Liver (tissue), 9 donors: Measurements from ENCODE around the gene CLDN16. TPM values are rescaled to one million over a fixed set of nuclear protein-coding genes. Genes with fewer than 3 reads are reported as not detected.

Experiments used
- DNase-seq: peaks from one replicate; pipeline ENCODE4 v3.0.0-alpha.2; 2017; ENCODE audit warnings: low spot score
- H3K27ac ChIP-seq, 2 donors: one replicate each; pipeline ENCODE4 v1.7.0; 2013; ENCODE audit warnings: inconsistent platforms in 2 of 2, low read length in 2 of 2, control low read depth in 1 of 2, low read depth in 1 of 2, mild to moderate bottlenecking in 1 of 2
- H3K27me3 ChIP-seq, 4 donors: one replicate each; pipeline versions ENCODE4 v1.6.1 to v1.7.0; 2013; ENCODE audit warnings: low read length in 3 of 4, inconsistent platforms in 1 of 4, mild to moderate bottlenecking in 1 of 4, moderate library complexity in 1 of 4; ENCODE audit not compliant: control insufficient read depth in 4 of 4, insufficient read depth in 4 of 4
- H3K36me3 ChIP-seq, 4 donors: one replicate each; pipeline versions ENCODE4 v1.6.1 to v1.7.0; 2013; ENCODE audit warnings: low read length in 3 of 4, mild to moderate bottlenecking in 3 of 4, low read depth in 1 of 4, moderate library complexity in 1 of 4; ENCODE audit not compliant: control insufficient read depth in 4 of 4, insufficient read depth in 3 of 4
- H3K4me1 ChIP-seq, 4 donors: one replicate each; pipeline versions ENCODE4 v1.6.1 to v1.7.0; 2013; ENCODE audit warnings: low read length in 3 of 4, mild to moderate bottlenecking in 3 of 4, moderate library complexity in 1 of 4; ENCODE audit not compliant: control insufficient read depth in 4 of 4, insufficient read depth in 4 of 4
- H3K4me3 ChIP-seq, 3 donors: one replicate each; pipeline versions ENCODE4 v1.6.1 to v1.7.0; 2013; ENCODE audit warnings: low read length in 3 of 3, control low read depth in 1 of 3, low read depth in 1 of 3, mild to moderate bottlenecking in 1 of 3
- H3K9ac ChIP-seq, 2 donors: one replicate each; pipeline ENCODE4 v1.7.0; 2013; ENCODE audit warnings: low read length in 2 of 2, mild to moderate bottlenecking in 2 of 2, moderate library complexity in 2 of 2, control low read depth in 1 of 2, low read depth in 1 of 2
- H3K9me3 ChIP-seq, 4 donors: one replicate each; pipeline versions ENCODE4 v1.6.1 to v1.7.0; 2013; ENCODE audit warnings: low read length in 3 of 4; ENCODE audit not compliant: control insufficient read depth in 4 of 4
- EGR1 ChIP-seq, 2 donors: IDR thresholded peaks; 2 replicates each; pipeline ENCODE4 v1.6.1; 2016 to 2018; ENCODE audit warnings: antibody characterized with exemption in 2 of 2, low read depth in 2 of 2
- FOXA1 ChIP-seq: IDR thresholded peaks from 2 replicates; pipeline ENCODE4 v1.6.1; 2016; ENCODE audit warnings: antibody characterized with exemption
- FOXA2 ChIP-seq: IDR thresholded peaks from 2 replicates; pipeline ENCODE4 v1.6.1; 2016; ENCODE audit warnings: antibody characterized with exemption
- GABPA ChIP-seq, 2 donors: IDR thresholded peaks in 1 of 2; conservative IDR thresholded peaks in 1 of 2; 2 replicates each; pipeline ENCODE4 v1.6.1; 2016; ENCODE audit warnings: antibody characterized with exemption in 2 of 2, mild to moderate bottlenecking in 1 of 2, moderate library complexity in 1 of 2
- HNF4A ChIP-seq, 2 donors: conservative IDR thresholded peaks; 2 replicates each; pipeline ENCODE4 v1.6.1; 2016; ENCODE audit warnings: antibody characterized with exemption in 2 of 2, mild to moderate bottlenecking in 2 of 2
- HNF4G ChIP-seq: IDR thresholded peaks from 2 replicates; pipeline ENCODE4 v1.6.1; 2016; ENCODE audit warnings: antibody characterized with exemption
- JUND ChIP-seq, 2 donors: IDR thresholded peaks; 2 replicates each; pipeline ENCODE4 v1.6.1; 2016; ENCODE audit warnings: antibody characterized with exemption in 2 of 2
- NR2F2 ChIP-seq: IDR thresholded peaks from 2 replicates; pipeline ENCODE4 v1.6.1; 2016; ENCODE audit warnings: antibody characterized with exemption
- RAD21 ChIP-seq, 2 donors: IDR thresholded peaks; 2 replicates each; pipeline ENCODE4 v1.6.1; 2016; ENCODE audit warnings: antibody characterized with exemption in 2 of 2, mild to moderate bottlenecking in 2 of 2
- RXRA ChIP-seq, 2 donors: IDR thresholded peaks; 2 replicates each; pipeline ENCODE4 v1.6.1; 2017 to 2018; ENCODE audit warnings: antibody characterized with exemption in 2 of 2, mild to moderate bottlenecking in 1 of 2
- SP1 ChIP-seq: IDR thresholded peaks from 2 replicates; pipeline ENCODE4 v1.6.1; 2018; ENCODE audit warnings: antibody characterized with exemption, mild to moderate bottlenecking
- TAF1 ChIP-seq: conservative IDR thresholded peaks from 2 replicates; pipeline ENCODE4 v1.6.1; 2016; ENCODE audit warnings: antibody characterized with exemption, mild to moderate bottlenecking
- YY1 ChIP-seq: IDR thresholded peaks from 2 replicates; pipeline ENCODE4 v1.6.1; 2016; ENCODE audit warnings: antibody characterized with exemption, mild to moderate bottlenecking
- WGBS: extraction: QIAGEN DNeasy Blood & Tissue Kit; methylation state at CpG from one replicate; pipeline ENCODE4 v1.1.7; 2013; 5-methylcytosine and 5-hydroxymethylcytosine counted together
- polyA plus RNA-seq, 2 donors: library from polyadenylated mRNA; stranded (reverse) in 1 of 2; unstranded in 1 of 2; fragments of 200-250 nt in 1 of 2; fragments of >200 nt in 1 of 2; fragmentation: Nextera tagmentation in 1 of 2; extraction: Ambion mirVana in 1 of 2; gene quantifications; one replicate each; pipeline versions ENCODE4 v1.2.1 to v1.2.3, GENCODE V29; 2013 to 2015
- total RNA-seq, 2 donors: library from RNA; depleted of rRNA; stranded (reverse); fragments of >200 nt; gene quantifications; one replicate each; pipeline ENCODE4 v1.2.3, GENCODE V29; 2014
- TF ChIP-seq, protein P1 (sequence below): IDR thresholded peaks from 2 replicates; pipeline ENCODE4 v1.6.1; 2016; ENCODE audit warnings: antibody characterized with exemption
- TF ChIP-seq, protein P2 (sequence below): IDR thresholded peaks from 2 replicates; pipeline ENCODE4 v1.6.1; 2016; ENCODE audit warnings: antibody characterized with exemption
- TF ChIP-seq, protein P3 (sequence below): fragments of 150-350 bp; IDR thresholded peaks from 2 replicates; pipeline ENCODE4 v1.5.1; 2017; ENCODE audit warnings: improper control_type of control experiment, low read depth, low read length; ENCODE audit not compliant: missing input control
- TF ChIP-seq, protein P4 (sequence below): IDR thresholded peaks from 2 replicates; pipeline ENCODE4 v1.6.1; 2016; ENCODE audit warnings: antibody characterized with exemption, mild to moderate bottlenecking
- donor health status: healthy.
- donor health status: healthy.
- donor health status: healthy.
- donor health status: healthy.
- donor health status: healthy.

CLDN16 gene
- total and polyA plus RNA-seq, 4 donors: 0.22 to 0.89 (median 0.70) TPM

DNA sequence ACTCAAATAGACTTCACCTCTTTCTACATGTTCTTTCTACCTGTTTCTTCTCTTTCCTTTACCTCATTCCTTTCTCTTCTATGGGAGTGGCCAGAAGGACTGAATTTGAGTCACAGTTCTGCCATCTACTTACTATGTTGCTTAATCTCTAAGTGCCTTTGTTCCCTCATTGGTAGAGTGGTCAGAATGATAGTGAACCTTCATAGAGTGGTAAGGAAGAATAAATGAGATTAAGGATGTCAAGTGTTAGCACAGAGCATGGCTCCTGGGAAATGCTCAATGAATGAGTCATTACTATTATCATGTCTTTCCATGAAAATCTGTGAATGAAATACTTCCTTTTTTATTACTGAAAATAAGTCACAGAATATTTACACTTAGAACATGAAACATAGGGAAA lies 44.3 kb downstream of the CLDN16 start (continued):
- no peak for TF ChIP-seq JUND (IDR thresholded peaks at IDR 0.05)
- TF ChIP-seq, protein P1, sequence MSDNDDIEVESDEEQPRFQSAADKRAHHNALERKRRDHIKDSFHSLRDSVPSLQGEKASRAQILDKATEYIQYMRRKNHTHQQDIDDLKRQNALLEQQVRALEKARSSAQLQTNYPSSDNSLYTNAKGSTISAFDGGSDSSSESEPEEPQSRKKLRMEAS: no peak
- no peak for TF ChIP-seq TAF1
- TF ChIP-seq, protein P2, sequence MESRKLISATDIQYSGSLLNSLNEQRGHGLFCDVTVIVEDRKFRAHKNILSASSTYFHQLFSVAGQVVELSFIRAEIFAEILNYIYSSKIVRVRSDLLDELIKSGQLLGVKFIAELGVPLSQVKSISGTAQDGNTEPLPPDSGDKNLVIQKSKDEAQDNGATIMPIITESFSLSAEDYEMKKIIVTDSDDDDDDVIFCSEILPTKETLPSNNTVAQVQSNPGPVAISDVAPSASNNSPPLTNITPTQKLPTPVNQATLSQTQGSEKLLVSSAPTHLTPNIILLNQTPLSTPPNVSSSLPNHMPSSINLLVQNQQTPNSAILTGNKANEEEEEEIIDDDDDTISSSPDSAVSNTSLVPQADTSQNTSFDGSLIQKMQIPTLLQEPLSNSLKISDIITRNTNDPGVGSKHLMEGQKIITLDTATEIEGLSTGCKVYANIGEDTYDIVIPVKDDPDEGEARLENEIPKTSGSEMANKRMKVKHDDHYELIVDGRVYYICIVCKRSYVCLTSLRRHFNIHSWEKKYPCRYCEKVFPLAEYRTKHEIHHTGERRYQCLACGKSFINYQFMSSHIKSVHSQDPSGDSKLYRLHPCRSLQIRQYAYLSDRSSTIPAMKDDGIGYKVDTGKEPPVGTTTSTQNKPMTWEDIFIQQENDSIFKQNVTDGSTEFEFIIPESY: no peak
- TF ChIP-seq SP1: no peak

DNA sequence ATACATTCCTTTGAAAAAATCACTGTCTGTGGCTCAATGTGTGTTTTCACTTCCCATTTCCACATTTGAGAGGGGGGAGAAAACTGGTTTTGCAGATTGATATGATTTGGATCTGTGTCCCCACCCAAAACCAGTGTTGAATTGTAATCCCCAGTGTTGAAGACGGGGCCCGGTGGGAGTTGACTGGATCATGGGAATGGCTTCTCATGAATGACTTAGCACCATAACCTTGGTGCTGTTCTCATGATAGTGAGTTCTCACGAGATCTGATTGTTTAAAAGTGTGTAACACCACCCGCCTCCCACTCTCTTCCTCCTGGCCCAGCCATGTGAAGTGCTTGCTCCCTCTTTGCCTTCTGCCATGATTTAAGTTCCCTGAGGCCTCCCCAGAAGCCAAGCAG lies 45.7 kb downstream of the CLDN16 start:
- 89% methylated on average over 4 of the region's 4 CpGs for WGBS
- Histone ChIP-seq H3K27ac (no peak overlapping the region), H3K36me3 (no peaks in the 10 kb centered on the region), H3K27me3 (no peaks in the 10 kb centered on the region), H3K4me1 (no peaks in the 10 kb centered on the region), H3K9me3 (no peaks in the 10 kb centered on the region), H3K4me3 (no peak overlapping the region), H3K9ac (no peak overlapping the region)
- no peak for DNase-seq
- TF ChIP-seq SP1 (no peak), NR2F2 (no peak), YY1 (no peak), JUND (IDR thresholded peaks at IDR 0.05) (no peak), RAD21 (IDR thresholded peaks at IDR 0.05) (no peak), HNF4A (conservative IDR thresholded peaks at IDR 0.05) (no peak), EGR1 (IDR thresholded peaks at IDR 0.05; ENCODE audit: low read depth in 2 of 2) (no peak), TAF1 (no peak), FOXA1 (no peak), RXRA (IDR thresholded peaks at IDR 0.05) (no peak), HNF4G (no peak), FOXA2 (no peak), GABPA (IDR thresholded peaks at IDR 0.05 in 1 of 2, conservative IDR thresholded peaks at IDR 0.05 in 1 of 2) (no peak)
- TF ChIP-seq, protein P1: no peak
- TF ChIP-seq, protein P3, sequence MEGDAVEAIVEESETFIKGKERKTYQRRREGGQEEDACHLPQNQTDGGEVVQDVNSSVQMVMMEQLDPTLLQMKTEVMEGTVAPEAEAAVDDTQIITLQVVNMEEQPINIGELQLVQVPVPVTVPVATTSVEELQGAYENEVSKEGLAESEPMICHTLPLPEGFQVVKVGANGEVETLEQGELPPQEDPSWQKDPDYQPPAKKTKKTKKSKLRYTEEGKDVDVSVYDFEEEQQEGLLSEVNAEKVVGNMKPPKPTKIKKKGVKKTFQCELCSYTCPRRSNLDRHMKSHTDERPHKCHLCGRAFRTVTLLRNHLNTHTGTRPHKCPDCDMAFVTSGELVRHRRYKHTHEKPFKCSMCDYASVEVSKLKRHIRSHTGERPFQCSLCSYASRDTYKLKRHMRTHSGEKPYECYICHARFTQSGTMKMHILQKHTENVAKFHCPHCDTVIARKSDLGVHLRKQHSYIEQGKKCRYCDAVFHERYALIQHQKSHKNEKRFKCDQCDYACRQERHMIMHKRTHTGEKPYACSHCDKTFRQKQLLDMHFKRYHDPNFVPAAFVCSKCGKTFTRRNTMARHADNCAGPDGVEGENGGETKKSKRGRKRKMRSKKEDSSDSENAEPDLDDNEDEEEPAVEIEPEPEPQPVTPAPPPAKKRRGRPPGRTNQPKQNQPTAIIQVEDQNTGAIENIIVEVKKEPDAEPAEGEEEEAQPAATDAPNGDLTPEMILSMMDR: no peak
- TF ChIP-seq, protein P2: no peak
- TF ChIP-seq, protein P4, sequence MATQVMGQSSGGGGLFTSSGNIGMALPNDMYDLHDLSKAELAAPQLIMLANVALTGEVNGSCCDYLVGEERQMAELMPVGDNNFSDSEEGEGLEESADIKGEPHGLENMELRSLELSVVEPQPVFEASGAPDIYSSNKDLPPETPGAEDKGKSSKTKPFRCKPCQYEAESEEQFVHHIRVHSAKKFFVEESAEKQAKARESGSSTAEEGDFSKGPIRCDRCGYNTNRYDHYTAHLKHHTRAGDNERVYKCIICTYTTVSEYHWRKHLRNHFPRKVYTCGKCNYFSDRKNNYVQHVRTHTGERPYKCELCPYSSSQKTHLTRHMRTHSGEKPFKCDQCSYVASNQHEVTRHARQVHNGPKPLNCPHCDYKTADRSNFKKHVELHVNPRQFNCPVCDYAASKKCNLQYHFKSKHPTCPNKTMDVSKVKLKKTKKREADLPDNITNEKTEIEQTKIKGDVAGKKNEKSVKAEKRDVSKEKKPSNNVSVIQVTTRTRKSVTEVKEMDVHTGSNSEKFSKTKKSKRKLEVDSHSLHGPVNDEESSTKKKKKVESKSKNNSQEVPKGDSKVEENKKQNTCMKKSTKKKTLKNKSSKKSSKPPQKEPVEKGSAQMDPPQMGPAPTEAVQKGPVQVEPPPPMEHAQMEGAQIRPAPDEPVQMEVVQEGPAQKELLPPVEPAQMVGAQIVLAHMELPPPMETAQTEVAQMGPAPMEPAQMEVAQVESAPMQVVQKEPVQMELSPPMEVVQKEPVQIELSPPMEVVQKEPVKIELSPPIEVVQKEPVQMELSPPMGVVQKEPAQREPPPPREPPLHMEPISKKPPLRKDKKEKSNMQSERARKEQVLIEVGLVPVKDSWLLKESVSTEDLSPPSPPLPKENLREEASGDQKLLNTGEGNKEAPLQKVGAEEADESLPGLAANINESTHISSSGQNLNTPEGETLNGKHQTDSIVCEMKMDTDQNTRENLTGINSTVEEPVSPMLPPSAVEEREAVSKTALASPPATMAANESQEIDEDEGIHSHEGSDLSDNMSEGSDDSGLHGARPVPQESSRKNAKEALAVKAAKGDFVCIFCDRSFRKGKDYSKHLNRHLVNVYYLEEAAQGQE: no peak
